Measurements from ENCODE around the gene PRKCE. TPM values are rescaled to one million over a fixed set of nuclear protein-coding genes. Genes with fewer than 3 reads are reported as not detected.

PRKCE gene
- total RNA-seq, 2 donors from 2014 or later, result 7.2 to 25.4 TPM

- no peaks in the 10 kb centered on the region for H3K4me1 ChIP-seq (replicated peaks)
- no peak for DNase-seq (ENCODE audit: low spot score)
- no peaks in the 10 kb centered on the region for H3K36me3 ChIP-seq
- H3K27ac ChIP-seq, result no peak overlapping the region
- H3K9me3 ChIP-seq, result no peaks in the 10 kb centered on the region
- WGBS, result 81% methylated on average over 3 of the region's 3 CpGs
- no peaks in the 10 kb centered on the region for H3K27me3 ChIP-seq (replicated peaks; ENCODE audit: insufficient read depth)
- TF ChIP-seq POLR2AphosphoS5 (IDR thresholded peaks at IDR 0.05) (no peak), POLR2A (IDR thresholded peaks at IDR 0.05) (no peak), CTCF (IDR thresholded peaks at IDR 0.05) (no peak)
- intact Hi-C loops (cut with DNase I), result loop anchor here (10.0 kb wide), 1 partner anchor 328 kb away; no protein-coding TSS in a partner anchor
- H3K4me3 ChIP-seq, result no peak overlapping the region
These were observed 185.3 kb downstream of the PRKCE start for GRCh38 chr2:45836740-45837139.

DNA sequence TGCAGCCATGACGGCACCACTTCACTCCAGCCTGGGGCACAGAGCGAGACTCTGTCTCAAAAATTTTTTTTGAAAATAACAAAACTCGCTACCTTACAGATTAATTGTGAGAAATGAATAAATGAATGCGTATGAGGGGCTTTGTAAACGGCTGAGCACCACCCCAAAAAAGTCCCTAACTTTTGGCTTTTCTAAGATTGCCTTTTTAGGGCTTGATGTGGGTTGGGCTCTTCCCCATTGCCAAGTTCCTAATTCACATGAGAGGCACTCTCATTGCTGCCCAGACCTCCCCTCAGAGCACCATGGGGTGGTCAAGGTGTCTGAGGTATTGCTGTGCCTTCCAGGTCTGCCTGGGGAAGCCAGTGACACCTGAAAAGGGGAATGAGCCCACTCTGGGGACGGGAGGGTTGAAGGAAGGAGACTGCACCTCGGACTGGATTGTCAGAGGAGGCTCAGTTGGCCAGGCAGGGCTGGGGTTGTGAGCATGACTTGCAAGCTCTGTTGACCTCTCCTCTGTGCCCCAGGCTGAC lies 186.4 kb downstream of the PRKCE start:
- H3K4me1 ChIP-seq (replicated peaks), result no peaks in the 10 kb centered on the region
- TF ChIP-seq POLR2A (IDR thresholded peaks at IDR 0.05) (no peak), CTCF (IDR thresholded peaks at IDR 0.05) (no peak), POLR2AphosphoS5 (IDR thresholded peaks at IDR 0.05) (no peak)
- intact Hi-C loops (cut with DNase I), result loop anchor here (10.0 kb wide), 1 partner anchor 327 kb away; no protein-coding TSS in a partner anchor
- no peaks in the 10 kb centered on the region for H3K27me3 ChIP-seq (replicated peaks; ENCODE audit: insufficient read depth)
- no peaks in the 10 kb centered on the region for H3K9me3 ChIP-seq
- H3K4me3 ChIP-seq, result no peak overlapping the region
- H3K27ac ChIP-seq, result no peak overlapping the region
- no peak for DNase-seq (ENCODE audit: low spot score)
- no peaks in the 10 kb centered on the region for H3K36me3 ChIP-seq
- 94% methylated on average over 7 of the region's 7 CpGs for WGBS

- Histone ChIP-seq H3K4me1 (replicated peaks) (no peaks in the 10 kb centered on the region), H3K36me3 (no peaks in the 10 kb centered on the region), H3K4me3 (no peak overlapping the region), H3K27me3 (replicated peaks; ENCODE audit: insufficient read depth) (no peaks in the 10 kb centered on the region), H3K27ac (no peak overlapping the region), H3K9me3 (no peaks in the 10 kb centered on the region)
- TF ChIP-seq POLR2A (IDR thresholded peaks at IDR 0.05), result no peak
- no peak for TF ChIP-seq CTCF (IDR thresholded peaks at IDR 0.05)
- no peak for TF ChIP-seq POLR2AphosphoS5 (IDR thresholded peaks at IDR 0.05)
- 19% methylated on average over 14 of the region's 14 CpGs for WGBS
- intact Hi-C loops (cut with DNase I), result loop anchor here (10.0 kb wide), 1 partner anchor 325 kb away; no protein-coding TSS in a partner anchor
- DNase-seq (ENCODE audit: low spot score), result no peak
These were observed 188.2 kb downstream of the PRKCE start for GRCh38 chr2:45839508-45840251.

DNA sequence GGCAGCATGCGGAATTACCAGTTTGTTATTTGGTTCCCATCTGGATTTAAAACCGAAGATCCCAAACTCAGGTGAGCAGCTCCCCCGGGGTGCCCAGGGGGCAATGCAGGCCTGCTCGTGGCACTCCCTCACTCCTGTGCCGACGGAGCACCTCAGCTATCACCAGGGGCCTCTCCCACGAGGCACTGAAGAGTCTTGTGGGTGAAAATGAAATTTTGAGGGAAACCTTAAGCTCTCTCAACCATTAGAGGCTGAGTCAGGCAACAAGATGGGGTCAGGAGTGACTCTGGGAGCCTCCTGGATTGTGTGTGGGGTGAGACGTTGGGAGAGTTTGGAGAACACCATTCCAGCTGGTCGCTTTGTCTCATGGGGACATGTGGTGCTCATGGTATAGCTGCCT lies 189.0 kb downstream of the PRKCE start:
- 73% methylated on average over 9 of the region's 9 CpGs for WGBS
- H3K27me3 ChIP-seq (replicated peaks; ENCODE audit: insufficient read depth), result no peaks in the 10 kb centered on the region
- H3K9me3 ChIP-seq, result no peaks in the 10 kb centered on the region
- DNase-seq (ENCODE audit: low spot score), result no peak
- H3K4me3 ChIP-seq, result no peak overlapping the region
- no peak overlapping the region for H3K27ac ChIP-seq
- H3K36me3 ChIP-seq, result no peaks in the 10 kb centered on the region
- no peak for TF ChIP-seq POLR2AphosphoS5 (IDR thresholded peaks at IDR 0.05)
- TF ChIP-seq POLR2A (IDR thresholded peaks at IDR 0.05), result no peak
- no peak for TF ChIP-seq CTCF (IDR thresholded peaks at IDR 0.05)
- no peaks in the 10 kb centered on the region for H3K4me1 ChIP-seq (replicated peaks)
- intact Hi-C loops (cut with DNase I), result no loop called here
